Upper lobe of left lung (tissue), 6 donors: ENCODE measurements around the gene P2RY11. TPM values are rescaled to one million over a fixed set of nuclear protein-coding genes. Genes with fewer than 3 reads are reported as not detected.

Experiments used
- ATAC-seq, 2 donors: fragments of 200-7000 bp; cut with Tn5 transposase; one replicate each; pipeline ENCODE4 v1.9.1; 2022; ENCODE audit warnings: mild to moderate bottlenecking in 2 of 2, moderate library complexity in 2 of 2; ENCODE audit not compliant: low FRiP score in 2 of 2
- DNase-seq, 2 donors: peaks; one replicate each; pipeline ENCODE4 v3.0.0-alpha.2; 2019 to 2020
- H3K27ac ChIP-seq, 4 donors: fragments of 200-600 bp; sonication (generic); one replicate each; pipeline ENCODE4 v1.5.1; 2016 to 2019
- H3K27me3 ChIP-seq, 4 donors: fragments of 200-600 bp; sonication (generic); one replicate each; pipeline ENCODE4 v1.5.1; 2017 to 2019
- H3K36me3 ChIP-seq, 4 donors: fragments of 200-600 bp; sonication (generic); one replicate each; pipeline ENCODE4 v1.5.1; 2016 to 2019
- H3K4me1 ChIP-seq, 4 donors: fragments of 200-600 bp; sonication (generic); one replicate each; pipeline ENCODE4 v1.5.1; 2018 to 2019
- H3K4me3 ChIP-seq, 4 donors: fragments of 200-600 bp; sonication (generic); one replicate each; pipeline ENCODE4 v1.5.1; 2017 to 2019; ENCODE audit warnings: mild to moderate bottlenecking in 2 of 4, moderate library complexity in 1 of 4
- H3K9me3 ChIP-seq, 4 donors: fragments of 200-600 bp; sonication (generic); one replicate each; pipeline ENCODE4 v1.5.1; 2018 to 2019
- EP300 ChIP-seq, 4 donors: sonication (generic); formaldehyde crosslinking; IDR thresholded peaks; one replicate each; pipeline ENCODE4 v1.5.1; 2017; ENCODE audit warnings: antibody characterized with exemption in 4 of 4, control low read depth in 2 of 4
- POLR2A ChIP-seq, 4 donors: fragments of 450-650 bp; IDR thresholded peaks; one replicate each; pipeline ENCODE4 v1.5.1; 2016 to 2017; ENCODE audit warnings: antibody characterized with exemption in 4 of 4, mild to moderate bottlenecking in 2 of 4
- POLR2AphosphoS5 ChIP-seq, 2 donors: sonication (generic); formaldehyde crosslinking; IDR thresholded peaks; one replicate each; pipeline ENCODE4 v1.5.1; 2017; ENCODE audit warnings: antibody characterized with exemption in 2 of 2
- WGBS, 2 donors: methylation state at CpG; one replicate each; pipeline ENCODE4 v1.1.5; 2017 to 2018; 5-methylcytosine and 5-hydroxymethylcytosine counted together
- total RNA-seq, 6 donors: library from RNA; depleted of rRNA in 4 of 6; stranded (reverse); fragments of >200 nt in 4 of 6; gene quantifications; one replicate each; pipeline versions ENCODE4 v1.1.0 to v1.2.1, GENCODE V29; 2016 to 2021
- TF ChIP-seq, protein P1 (sequence below), 6 experiments: fragments of 450-650 bp in 4 of 6; fragments of 200-600 bp in 2 of 6; sonication (generic) in 2 of 6; IDR thresholded peaks; one replicate each; pipeline ENCODE4 v1.5.1; 2016 to 2019; ENCODE audit warnings: antibody characterized with exemption in 6 of 6
- donor health status: DM: no; HTN: no; CAD: no; lungs with moderate emphysema.
- donor health status: DM: no; HTN: yes; CAD: no; lungs with severe emphysema.

Gene P2RY11
- total RNA-seq, 6 donors from 2014 or later: 5.4 to 36.7 (median 15.3) TPM

- WGBS, 2 donors: 34 to 43% methylated on average over 16 to 26 of the region's 26 CpGs
- H3K4me1 ChIP-seq: peaks cover 7 to 15% (median 11%) of the 10 kb centered on the region in 4 donors
- no peak for DNase-seq
- H3K27me3 ChIP-seq: no peaks in the 10 kb centered on the region
- H3K4me3 ChIP-seq: peak overlapping the region; percentile 28 to 61 (median 57)
- no peak for ATAC-seq
- no peak for TF ChIP-seq POLR2AphosphoS5 (IDR thresholded peaks at IDR 0.05)
- TF ChIP-seq, protein P1, sequence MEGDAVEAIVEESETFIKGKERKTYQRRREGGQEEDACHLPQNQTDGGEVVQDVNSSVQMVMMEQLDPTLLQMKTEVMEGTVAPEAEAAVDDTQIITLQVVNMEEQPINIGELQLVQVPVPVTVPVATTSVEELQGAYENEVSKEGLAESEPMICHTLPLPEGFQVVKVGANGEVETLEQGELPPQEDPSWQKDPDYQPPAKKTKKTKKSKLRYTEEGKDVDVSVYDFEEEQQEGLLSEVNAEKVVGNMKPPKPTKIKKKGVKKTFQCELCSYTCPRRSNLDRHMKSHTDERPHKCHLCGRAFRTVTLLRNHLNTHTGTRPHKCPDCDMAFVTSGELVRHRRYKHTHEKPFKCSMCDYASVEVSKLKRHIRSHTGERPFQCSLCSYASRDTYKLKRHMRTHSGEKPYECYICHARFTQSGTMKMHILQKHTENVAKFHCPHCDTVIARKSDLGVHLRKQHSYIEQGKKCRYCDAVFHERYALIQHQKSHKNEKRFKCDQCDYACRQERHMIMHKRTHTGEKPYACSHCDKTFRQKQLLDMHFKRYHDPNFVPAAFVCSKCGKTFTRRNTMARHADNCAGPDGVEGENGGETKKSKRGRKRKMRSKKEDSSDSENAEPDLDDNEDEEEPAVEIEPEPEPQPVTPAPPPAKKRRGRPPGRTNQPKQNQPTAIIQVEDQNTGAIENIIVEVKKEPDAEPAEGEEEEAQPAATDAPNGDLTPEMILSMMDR (IDR thresholded peaks at IDR 0.05): no peak
- TF ChIP-seq POLR2A (IDR thresholded peaks at IDR 0.05): no peak
- no peak for TF ChIP-seq EP300 (IDR thresholded peaks at IDR 0.05)
- peaks cover 0 to 21% (median 11%) of the 10 kb centered on the region in 4 donors for H3K36me3 ChIP-seq
- no peaks in the 10 kb centered on the region for H3K9me3 ChIP-seq
- peak overlapping the region; percentile 40 to 83 (median 70) for H3K27ac ChIP-seq
These were observed 14.9 kb upstream of the P2RY11 start for GRCh38 chr19:10096615-10096963.

- Histone ChIP-seq H3K4me3 (no peak overlapping the region), H3K36me3 (no peaks in the 10 kb centered on the region), H3K9me3 (no peaks in the 10 kb centered on the region), H3K27ac (no peak overlapping the region), H3K4me1 (peaks cover 7 to 25% (median 19%) of the 10 kb centered on the region in 4 donors), H3K27me3 (no peaks in the 10 kb centered on the region)
- 87 to 89% methylated on average over 5 of the region's 5 CpGs for WGBS, 2 donors
- TF ChIP-seq, protein P1 (IDR thresholded peaks at IDR 0.05): no peak
- no peak for TF ChIP-seq POLR2A (IDR thresholded peaks at IDR 0.05)
- ATAC-seq (no peak), DNase-seq (no peak)
These were observed 11.2 kb upstream of the P2RY11 start for GRCh38 chr19:10100163-10100785.

DNA sequence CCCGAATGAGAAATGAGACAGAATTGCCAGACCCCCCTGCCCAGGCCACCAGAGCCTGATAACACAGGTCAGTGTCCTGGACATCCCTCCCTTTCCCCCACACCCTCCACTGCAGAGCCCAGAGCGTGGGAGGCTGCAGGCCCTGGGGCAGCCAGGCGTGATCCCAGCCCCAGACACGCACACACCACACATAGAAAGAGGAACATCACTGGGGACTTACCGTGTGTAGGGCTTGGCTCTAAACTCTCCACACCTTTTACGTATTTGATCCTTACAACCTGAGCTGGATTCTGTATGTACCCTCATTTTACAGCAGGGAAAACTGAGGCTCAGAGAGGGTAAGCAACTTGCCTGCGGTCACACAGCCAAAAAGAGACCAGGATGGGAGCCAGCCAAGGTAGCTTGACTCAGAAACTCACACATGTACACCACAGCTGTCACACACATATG is 8.7 kb upstream of the P2RY11 start:
- no peak for ATAC-seq
- Histone ChIP-seq H3K27ac (peak overlapping the region; percentile 27 to 64 (median 44)), H3K9me3 (no peaks in the 10 kb centered on the region), H3K4me3 (no peak overlapping the region), H3K36me3 (peaks cover 0 to 6% (median 4%) of the 10 kb centered on the region in 4 donors), H3K27me3 (no peaks in the 10 kb centered on the region), H3K4me1 (peaks cover 15 to 32% (median 22%) of the 10 kb centered on the region in 4 donors)
- TF ChIP-seq, protein P1 (IDR thresholded peaks at IDR 0.05): no peak
- TF ChIP-seq EP300 (IDR thresholded peaks at IDR 0.05) (no peak), POLR2AphosphoS5 (IDR thresholded peaks at IDR 0.05) (no peak), POLR2A (IDR thresholded peaks at IDR 0.05) (no peak)
- WGBS, 2 donors: 72 to 77% methylated on average over 5 to 7 of the region's 7 CpGs
- DNase-seq: peak in 1 of 2 donors; percentile 55

DNA sequence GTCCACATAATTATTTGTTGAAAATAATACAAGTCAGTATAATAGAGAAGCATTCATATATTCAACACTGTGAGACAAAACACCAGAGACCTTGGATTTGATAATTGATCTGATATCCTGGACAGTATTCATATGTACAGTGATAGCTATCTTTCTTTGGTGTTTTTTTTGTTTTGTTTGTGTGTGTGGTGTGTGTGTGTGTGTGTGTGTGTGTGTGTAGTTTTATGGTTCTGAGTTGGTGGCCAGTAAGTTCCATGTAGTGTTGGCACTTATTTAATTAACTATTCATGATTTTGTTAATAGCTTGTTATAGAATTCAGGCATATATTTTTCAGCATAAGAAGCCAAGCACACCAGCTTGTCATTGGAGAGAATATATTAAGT is 7.4 kb upstream of the P2RY11 start:
- H3K9me3 ChIP-seq: no peaks in the 10 kb centered on the region
- peaks cover 15 to 32% (median 22%) of the 10 kb centered on the region in 4 donors for H3K4me1 ChIP-seq
- ATAC-seq (no peak), DNase-seq (no peak)
- no peak overlapping the region for H3K27ac ChIP-seq
- H3K36me3 ChIP-seq: peaks cover 0 to 19% (median 17%) of the 10 kb centered on the region in 4 donors
- no peaks in the 10 kb centered on the region for H3K27me3 ChIP-seq
- TF ChIP-seq POLR2AphosphoS5 (IDR thresholded peaks at IDR 0.05): no peak
- TF ChIP-seq, protein P1 (IDR thresholded peaks at IDR 0.05): no peak
- no peak for TF ChIP-seq POLR2A (IDR thresholded peaks at IDR 0.05)
- no peak for TF ChIP-seq EP300 (IDR thresholded peaks at IDR 0.05)
- no peak overlapping the region for H3K4me3 ChIP-seq
